T-helper 22 cell (primary cell): Measurements from ENCODE around the gene PRKN.

Experiments used
- DNase-seq: peaks from one replicate; pipeline ENCODE4 v3.0.0-alpha.2; 2020; ENCODE audit warnings: low read depth

The PRKN gene

GRCh38 chr6:161303628-161304340 is 1423.8 kb downstream of the PRKN start:
- DNase-seq, result no peak

GRCh38 chr6:161302949-161303348 is 1424.6 kb downstream of the PRKN start:
- DNase-seq, result no peak

GRCh38 chr6:161301338-161301737 is 1426.2 kb downstream of the PRKN start:
- DNase-seq, result no peak

- DNase-seq, result no peak
Measured at GRCh38 chr6:161300823-161301222, 1426.7 kb downstream of the PRKN start.

GRCh38 chr6:161299726-161300125 is 1427.8 kb downstream of the PRKN start:
- DNase-seq, result no peak
